ENCODE results near the gene PHACTR1. TPM values are rescaled to one million over a fixed set of nuclear protein-coding genes. Genes with fewer than 3 reads are reported as not detected.

Gene PHACTR1
- total and polyA plus RNA-seq, 4 donors, result 0.31 to 1.5 (median 0.79) TPM

DNA sequence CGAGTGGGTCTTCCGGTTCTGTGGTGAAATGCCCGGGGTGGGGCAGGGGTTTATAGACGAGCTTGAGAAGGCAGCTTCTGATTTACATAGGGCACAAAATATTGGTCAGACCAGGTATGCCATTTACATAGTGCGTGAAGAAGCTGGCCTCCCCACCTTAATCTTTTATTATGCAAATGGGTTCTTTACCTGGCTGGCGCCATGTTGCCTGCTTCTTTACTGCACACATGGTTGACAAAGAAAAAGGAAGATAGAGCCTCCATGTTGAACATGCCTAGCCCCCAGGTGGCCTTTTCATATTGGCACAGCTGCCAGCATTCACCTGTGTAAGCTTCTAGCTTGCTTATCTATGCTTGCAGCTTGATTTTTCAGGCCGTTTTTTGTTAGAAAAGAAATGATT is 276.2 kb downstream of the PHACTR1 start:
- H3K27ac ChIP-seq (ENCODE audit: low read depth in 1 of 2, low read length in 2 of 2), result no peak overlapping the region
- H3K9me3 ChIP-seq (ENCODE audit: control insufficient read depth in 4 of 4, low read length in 3 of 4), result no peaks in the 10 kb centered on the region
- WGBS, result 74% methylated on average over 7 of the region's 7 CpGs
- no peaks in the 10 kb centered on the region for H3K36me3 ChIP-seq (ENCODE audit: control insufficient read depth in 4 of 4, insufficient read depth in 3 of 4, low read depth in 1 of 4, low read length in 3 of 4)
- no peaks in the 10 kb centered on the region for H3K4me1 ChIP-seq (ENCODE audit: control insufficient read depth in 4 of 4, insufficient read depth in 4 of 4, low read length in 3 of 4)
- no peak overlapping the region for H3K4me3 ChIP-seq (ENCODE audit: low read depth in 1 of 3, low read length in 3 of 3)
- no peak for DNase-seq (ENCODE audit: low spot score)
- TF ChIP-seq RAD21 (IDR thresholded peaks at IDR 0.05) (no peak), EGR1 (IDR thresholded peaks at IDR 0.05; ENCODE audit: low read depth in 2 of 2) (no peak), RXRA (IDR thresholded peaks at IDR 0.05) (no peak)
- no peak overlapping the region for H3K9ac ChIP-seq (ENCODE audit: low read depth in 1 of 2, low read length in 2 of 2)
- H3K27me3 ChIP-seq (ENCODE audit: control insufficient read depth in 4 of 4, insufficient read depth in 4 of 4, low read length in 3 of 4), result no peaks in the 10 kb centered on the region

DNA sequence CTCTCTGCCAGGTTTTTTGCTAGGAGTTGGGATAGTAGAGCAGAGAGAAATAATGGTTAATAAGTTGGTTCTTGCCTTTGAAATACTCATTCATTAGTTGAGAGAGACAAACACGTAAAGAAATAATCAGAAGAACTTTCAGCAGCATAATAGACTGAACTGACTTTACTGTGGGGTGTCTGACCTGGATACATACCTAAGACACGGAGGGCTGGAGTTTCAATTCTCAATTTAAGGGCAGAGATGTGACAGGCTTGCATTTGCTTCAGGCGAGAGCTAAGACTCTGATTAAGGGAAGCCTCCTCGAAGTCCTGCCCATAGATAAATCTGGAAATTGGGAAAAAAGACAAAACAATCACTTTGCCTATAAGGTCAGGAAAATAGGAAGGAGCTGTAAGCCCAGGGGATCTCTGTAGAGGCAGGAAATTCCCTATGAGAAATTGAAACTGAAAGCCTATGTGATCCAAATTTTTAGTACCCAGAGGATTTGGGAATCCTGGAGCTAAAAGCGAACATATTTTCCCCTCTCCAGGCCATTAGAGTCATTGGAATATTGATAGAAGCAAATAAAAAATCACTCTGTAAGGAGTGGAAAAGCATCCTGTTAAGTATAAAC is 276.8 kb downstream of the PHACTR1 start:
- Histone ChIP-seq H3K9me3 (ENCODE audit: control insufficient read depth in 4 of 4, low read length in 3 of 4) (no peaks in the 10 kb centered on the region), H3K36me3 (ENCODE audit: control insufficient read depth in 4 of 4, insufficient read depth in 3 of 4, low read depth in 1 of 4, low read length in 3 of 4) (no peaks in the 10 kb centered on the region), H3K27me3 (ENCODE audit: control insufficient read depth in 4 of 4, insufficient read depth in 4 of 4, low read length in 3 of 4) (no peaks in the 10 kb centered on the region), H3K4me3 (ENCODE audit: low read depth in 1 of 3, low read length in 3 of 3) (no peak overlapping the region), H3K4me1 (ENCODE audit: control insufficient read depth in 4 of 4, insufficient read depth in 4 of 4, low read length in 3 of 4) (no peaks in the 10 kb centered on the region), H3K27ac (ENCODE audit: low read depth in 1 of 2, low read length in 2 of 2) (no peak overlapping the region), H3K9ac (ENCODE audit: low read depth in 1 of 2, low read length in 2 of 2) (no peak overlapping the region)
- 68% methylated on average over 5 of the region's 5 CpGs for WGBS
- no peak for DNase-seq (ENCODE audit: low spot score)
- TF ChIP-seq FOXA1 (IDR thresholded peaks at IDR 0.05) (no peak), RAD21 (IDR thresholded peaks at IDR 0.05) (no peak), HNF4A (conservative IDR thresholded peaks at IDR 0.05) (no peak), NR2F2 (IDR thresholded peaks at IDR 0.05) (no peak), SP1 (IDR thresholded peaks at IDR 0.05) (no peak), GABPA (IDR thresholded peaks at IDR 0.05 in 1 of 2, conservative IDR thresholded peaks at IDR 0.05 in 1 of 2) (no peak), JUND (IDR thresholded peaks at IDR 0.05) (no peak), HNF4G (IDR thresholded peaks at IDR 0.05) (no peak), FOXA2 (IDR thresholded peaks at IDR 0.05) (no peak), EGR1 (IDR thresholded peaks at IDR 0.05; ENCODE audit: low read depth in 2 of 2) (no peak), RXRA (IDR thresholded peaks at IDR 0.05) (no peak)
- TF ChIP-seq, protein P1, sequence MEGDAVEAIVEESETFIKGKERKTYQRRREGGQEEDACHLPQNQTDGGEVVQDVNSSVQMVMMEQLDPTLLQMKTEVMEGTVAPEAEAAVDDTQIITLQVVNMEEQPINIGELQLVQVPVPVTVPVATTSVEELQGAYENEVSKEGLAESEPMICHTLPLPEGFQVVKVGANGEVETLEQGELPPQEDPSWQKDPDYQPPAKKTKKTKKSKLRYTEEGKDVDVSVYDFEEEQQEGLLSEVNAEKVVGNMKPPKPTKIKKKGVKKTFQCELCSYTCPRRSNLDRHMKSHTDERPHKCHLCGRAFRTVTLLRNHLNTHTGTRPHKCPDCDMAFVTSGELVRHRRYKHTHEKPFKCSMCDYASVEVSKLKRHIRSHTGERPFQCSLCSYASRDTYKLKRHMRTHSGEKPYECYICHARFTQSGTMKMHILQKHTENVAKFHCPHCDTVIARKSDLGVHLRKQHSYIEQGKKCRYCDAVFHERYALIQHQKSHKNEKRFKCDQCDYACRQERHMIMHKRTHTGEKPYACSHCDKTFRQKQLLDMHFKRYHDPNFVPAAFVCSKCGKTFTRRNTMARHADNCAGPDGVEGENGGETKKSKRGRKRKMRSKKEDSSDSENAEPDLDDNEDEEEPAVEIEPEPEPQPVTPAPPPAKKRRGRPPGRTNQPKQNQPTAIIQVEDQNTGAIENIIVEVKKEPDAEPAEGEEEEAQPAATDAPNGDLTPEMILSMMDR (IDR thresholded peaks at IDR 0.05; ENCODE audit: low read depth, low read length, missing input control), result no peak
- TF ChIP-seq, protein P2, sequence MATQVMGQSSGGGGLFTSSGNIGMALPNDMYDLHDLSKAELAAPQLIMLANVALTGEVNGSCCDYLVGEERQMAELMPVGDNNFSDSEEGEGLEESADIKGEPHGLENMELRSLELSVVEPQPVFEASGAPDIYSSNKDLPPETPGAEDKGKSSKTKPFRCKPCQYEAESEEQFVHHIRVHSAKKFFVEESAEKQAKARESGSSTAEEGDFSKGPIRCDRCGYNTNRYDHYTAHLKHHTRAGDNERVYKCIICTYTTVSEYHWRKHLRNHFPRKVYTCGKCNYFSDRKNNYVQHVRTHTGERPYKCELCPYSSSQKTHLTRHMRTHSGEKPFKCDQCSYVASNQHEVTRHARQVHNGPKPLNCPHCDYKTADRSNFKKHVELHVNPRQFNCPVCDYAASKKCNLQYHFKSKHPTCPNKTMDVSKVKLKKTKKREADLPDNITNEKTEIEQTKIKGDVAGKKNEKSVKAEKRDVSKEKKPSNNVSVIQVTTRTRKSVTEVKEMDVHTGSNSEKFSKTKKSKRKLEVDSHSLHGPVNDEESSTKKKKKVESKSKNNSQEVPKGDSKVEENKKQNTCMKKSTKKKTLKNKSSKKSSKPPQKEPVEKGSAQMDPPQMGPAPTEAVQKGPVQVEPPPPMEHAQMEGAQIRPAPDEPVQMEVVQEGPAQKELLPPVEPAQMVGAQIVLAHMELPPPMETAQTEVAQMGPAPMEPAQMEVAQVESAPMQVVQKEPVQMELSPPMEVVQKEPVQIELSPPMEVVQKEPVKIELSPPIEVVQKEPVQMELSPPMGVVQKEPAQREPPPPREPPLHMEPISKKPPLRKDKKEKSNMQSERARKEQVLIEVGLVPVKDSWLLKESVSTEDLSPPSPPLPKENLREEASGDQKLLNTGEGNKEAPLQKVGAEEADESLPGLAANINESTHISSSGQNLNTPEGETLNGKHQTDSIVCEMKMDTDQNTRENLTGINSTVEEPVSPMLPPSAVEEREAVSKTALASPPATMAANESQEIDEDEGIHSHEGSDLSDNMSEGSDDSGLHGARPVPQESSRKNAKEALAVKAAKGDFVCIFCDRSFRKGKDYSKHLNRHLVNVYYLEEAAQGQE (IDR thresholded peaks at IDR 0.05), result no peak
- TF ChIP-seq, protein P3, sequence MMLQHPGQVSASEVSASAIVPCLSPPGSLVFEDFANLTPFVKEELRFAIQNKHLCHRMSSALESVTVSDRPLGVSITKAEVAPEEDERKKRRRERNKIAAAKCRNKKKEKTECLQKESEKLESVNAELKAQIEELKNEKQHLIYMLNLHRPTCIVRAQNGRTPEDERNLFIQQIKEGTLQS (IDR thresholded peaks at IDR 0.05), result no peak

All from liver (tissue), 9 donors.